ENCODE data around the gene ADAM8.

Gene ADAM8

DNA sequence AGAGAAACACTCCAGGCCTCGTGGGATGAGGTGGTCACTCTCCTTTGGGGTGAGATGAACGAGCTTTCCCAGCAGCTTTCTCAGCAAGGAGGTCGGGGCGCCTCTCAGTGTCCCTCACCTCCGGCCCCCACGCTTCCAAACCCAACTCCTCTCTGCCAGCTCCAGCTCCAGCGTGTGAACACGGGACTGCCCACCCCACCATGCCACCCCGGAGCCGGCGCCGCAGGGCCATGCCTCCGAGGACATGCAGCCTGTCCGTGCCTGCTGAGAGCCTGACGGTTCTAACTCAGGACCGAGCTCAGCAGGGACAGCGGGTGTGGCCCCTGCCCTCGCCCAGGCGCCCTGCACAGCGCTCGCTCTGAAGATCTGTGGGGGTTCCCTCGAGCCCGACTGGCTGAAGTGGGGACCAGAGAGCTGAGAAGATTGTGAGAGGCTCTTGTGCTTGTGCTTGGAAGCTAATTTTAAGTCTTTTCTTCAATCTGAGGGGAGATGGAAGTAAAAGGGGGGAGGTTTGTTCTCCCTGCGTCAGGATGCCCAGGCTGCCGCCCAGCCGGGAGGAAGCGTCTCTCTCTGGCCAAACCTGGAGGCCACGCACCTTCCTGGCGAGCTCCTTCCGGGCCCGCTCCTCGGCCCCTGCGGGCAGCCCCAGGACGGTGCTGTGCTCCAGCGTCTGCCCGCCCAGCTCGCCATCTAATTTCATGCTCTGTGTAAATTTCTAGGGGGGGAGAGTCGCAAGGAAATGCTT lies 5.1 kb upstream of the ADAM8 start:
- DNase-seq (ENCODE audit: low read depth), result no peak

GRCh38 chr10:133281084-133281483 lies 4.4 kb upstream of the ADAM8 start:
- no peak for DNase-seq (ENCODE audit: low read depth)

- DNase-seq (ENCODE audit: low read depth), result no peak
Observed at GRCh38 chr10:133280391-133281059, 3.9 kb upstream of the ADAM8 start.

DNA sequence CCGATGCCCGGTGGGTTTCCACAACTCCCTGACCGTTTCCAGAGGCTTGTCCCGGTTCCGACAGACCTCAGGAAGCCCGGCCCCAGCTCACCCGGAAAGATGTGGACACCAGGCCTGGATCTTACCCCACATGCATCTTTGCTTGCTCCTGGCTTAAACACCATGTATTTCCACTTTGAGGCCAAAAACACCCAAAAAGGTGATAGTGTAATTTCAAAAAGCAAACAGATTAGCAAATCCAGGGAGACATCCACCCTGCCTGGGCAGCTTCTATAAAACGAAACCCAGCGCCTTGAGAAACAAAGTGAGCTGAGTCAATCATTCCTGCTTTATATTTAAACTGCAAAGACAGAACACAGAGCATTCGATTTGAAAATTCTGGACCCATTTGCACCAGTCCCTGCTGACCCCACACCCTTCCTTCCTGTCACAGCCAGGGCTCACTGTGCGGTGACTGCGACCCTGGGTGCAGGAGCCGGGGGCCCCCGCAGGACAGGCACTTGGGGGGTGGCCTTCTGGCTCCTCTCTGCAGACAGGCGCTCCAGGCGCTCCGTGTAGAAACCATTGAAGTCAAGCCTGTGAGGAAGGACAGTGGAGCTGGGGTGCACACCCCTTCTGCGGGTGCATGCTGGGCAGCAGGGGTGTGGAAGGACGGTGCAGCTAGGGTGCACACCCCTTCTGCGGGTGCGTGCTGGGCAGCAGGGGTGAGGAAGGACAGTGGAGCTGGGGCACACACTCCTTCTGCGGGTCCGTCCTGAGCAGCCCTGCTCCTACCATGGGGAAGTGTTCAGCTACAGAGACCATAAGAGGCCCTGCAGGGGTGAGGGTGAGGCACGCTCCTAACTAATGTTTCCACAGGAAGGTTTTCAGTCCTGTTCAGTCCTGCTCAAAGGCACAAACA lies 2.9 kb upstream of the ADAM8 start:
- no peak for DNase-seq (ENCODE audit: low read depth)

GRCh38 chr10:133278577-133279265 lies 2.1 kb upstream of the ADAM8 start:
- DNase-seq (ENCODE audit: low read depth), result no peak

DNA sequence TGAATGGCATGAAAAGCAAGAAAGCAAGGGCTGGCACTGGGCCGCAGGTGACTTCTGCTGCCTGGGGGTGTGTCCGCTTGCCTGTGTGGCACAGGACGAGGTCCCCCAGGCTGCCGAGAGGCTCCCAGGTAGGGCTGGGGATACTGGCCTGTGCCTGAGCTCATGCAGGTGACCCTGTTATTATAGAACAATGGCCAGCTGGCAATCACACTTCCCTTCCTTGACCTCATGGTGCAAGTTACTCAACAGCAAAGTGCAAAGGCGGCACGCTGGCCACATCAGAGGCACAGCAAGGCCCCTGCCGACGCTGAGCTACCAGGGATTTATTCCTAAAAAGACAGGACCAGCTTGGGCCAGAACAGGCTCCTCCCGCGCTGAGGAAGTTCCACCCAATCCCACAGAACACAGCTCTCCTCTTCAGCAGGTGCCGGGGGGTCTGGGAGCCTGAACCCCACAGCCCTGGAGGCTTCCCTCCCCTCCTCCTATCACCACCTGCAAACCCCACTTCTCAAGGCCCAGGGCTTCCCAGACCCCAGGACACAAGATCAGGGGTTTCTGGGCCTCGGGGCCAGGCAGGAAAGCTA lies 1.4 kb upstream of the ADAM8 start:
- no peak for DNase-seq (ENCODE audit: low read depth)

DNA sequence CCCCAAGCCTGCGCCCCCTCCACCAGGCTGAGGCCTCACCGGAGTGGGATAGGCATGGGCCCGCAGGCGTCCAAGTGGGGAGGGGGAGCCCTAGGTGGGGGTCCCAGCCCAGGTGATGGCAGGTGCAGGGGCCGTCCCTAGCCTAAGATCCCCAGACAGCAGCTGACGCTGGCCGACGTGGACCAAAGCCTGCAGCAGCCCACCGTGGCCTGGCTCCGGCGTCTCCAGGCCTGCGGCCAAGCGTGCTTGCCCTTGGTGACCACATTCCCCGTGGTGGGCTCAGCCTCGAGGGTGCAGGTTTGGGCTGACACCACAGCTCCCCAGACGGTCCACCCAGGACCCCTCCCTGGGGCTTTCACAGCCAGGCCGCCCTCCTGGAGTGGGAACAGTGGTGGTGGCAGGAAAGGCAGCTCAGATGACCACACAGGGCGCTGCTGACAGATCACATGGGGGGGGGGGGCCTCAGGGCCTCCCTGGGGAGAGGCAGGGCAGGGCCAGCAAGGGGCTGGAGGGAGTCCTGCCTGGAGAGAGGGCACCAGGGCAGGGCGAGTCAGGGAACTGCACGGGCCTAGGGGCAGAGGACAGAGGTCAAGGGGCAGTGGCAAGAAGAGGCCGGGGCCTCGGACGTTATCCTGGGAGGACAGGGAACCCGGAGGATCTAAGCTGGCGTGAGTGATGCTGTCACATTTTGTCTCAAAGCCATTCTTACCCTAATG lies 767 bp upstream of the ADAM8 start:
- DNase-seq (ENCODE audit: low read depth), result no peak

GRCh38 chr10:133276100-133276434 lies 601 bp downstream of the ADAM8 start:
- DNase-seq (ENCODE audit: low read depth), result no peak

- no peak for DNase-seq (ENCODE audit: low read depth)
Observed at GRCh38 chr10:133275684-133276092, 980 bp downstream of the ADAM8 start.

DNA sequence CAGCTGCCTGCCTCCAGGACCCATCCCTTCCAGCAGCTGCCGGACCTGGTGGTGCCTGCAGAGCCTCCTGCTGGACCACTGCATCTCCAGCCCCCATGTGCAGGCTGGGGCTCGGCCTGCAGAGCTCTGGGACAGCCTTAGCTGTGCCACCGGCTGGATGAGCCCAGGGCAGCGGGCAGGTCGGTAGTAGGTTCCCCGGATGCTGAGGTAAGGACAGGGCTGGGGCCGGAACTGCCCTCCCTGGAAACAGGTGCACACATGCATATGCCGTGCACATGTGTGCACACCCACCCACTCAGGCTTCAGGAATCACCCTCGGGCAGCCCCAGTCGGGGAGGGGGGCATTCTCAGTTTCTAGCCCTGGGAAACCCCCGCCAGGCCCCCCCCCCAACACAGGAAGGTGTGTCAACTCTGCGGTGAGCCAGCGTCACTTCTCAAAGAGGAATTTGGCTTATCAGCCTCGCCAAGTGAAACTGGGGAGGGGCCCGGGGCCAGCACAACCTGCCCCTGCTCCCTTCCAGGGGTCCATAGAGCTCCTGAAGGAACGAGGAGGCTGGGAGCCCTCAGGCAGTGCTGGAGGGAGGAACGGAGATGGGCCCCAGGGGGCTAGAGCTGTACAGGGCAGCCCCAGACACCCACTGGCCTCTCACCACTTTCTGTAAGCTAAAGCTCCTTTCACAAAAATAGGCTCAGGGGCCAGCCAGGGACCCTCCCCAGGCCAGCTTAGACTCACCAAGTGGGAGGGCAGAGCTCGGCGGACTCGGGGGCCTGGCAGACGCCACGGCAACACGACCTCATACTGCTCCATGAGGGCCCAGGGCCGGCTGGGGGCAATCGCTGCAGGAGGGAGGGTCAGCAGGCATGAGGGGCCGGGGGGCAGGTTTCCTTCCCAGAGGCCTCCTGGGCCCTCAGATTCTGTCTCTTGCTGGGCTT lies 1.7 kb downstream of the ADAM8 start:
- no peak for DNase-seq (ENCODE audit: low read depth)

DNA sequence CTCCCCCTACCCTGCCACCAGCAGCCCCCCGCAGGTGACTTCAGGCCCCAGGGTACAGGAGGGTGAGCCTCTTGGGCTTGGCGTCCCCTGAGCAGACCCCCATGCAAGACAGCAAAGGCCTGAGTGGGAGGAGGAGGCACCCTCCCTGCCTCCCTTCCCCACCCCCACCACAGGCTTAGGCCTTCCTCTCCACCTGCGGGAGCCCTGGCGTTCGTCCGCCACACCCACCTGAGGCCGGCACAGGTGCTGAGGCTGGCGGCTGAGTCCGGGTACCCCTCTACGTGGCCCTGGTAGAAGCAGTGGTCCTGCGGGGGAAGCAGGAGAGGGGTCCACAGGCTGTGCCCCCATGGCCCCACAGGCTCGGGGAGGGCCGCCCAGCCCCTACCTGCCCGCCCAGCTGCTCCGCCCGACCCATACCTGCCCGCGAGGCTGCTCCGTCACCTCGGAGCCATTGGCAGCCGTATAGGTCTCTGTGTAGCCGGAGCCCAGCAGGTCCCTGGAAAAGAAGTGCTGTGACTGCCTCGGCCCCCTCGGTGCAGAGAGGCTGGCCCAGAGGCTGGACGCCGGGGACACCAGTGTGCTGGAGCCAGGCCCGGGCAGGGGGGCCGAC lies 3.0 kb downstream of the ADAM8 start:
- DNase-seq (ENCODE audit: low read depth), result no peak

- no peak for DNase-seq (ENCODE audit: low read depth)
Observed at GRCh38 chr10:133272964-133273420, 3.7 kb downstream of the ADAM8 start.

DNA sequence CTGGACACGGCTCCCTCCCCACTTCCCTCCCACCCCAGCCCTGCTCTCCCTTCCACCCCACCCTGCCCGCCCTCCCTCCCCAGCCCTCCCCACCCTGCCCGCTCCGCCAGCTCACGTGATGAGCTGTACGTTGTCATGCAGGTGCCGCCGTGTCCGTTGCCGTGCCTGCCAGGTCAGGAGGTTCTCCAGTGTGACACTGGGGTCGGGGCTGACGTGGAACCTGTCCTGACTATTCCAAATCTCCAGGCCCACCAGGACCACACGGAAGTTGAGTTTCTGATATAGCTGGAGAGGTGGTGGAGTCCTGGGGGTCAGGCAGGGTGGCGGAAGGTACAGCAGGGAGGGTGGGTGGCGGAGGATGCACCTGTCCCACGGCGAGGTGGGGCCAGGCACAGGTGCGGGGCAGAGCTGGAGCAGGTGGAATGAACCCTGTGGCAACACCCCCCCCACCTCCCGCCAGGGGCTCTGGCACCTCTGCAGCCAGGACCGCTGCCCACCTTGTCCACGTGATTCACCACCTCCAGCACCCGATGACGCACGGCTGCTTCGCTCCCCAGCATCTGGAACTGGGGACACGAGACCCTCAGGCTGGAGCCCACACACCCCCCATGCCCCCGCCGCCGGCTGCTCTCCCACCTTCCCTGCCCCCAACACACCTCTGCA lies 4.2 kb downstream of the ADAM8 start:
- no peak for DNase-seq (ENCODE audit: low read depth)

GRCh38 chr10:133271521-133272300 lies 5.0 kb downstream of the ADAM8 start:
- no peak for DNase-seq (ENCODE audit: low read depth)

- no peak for DNase-seq (ENCODE audit: low read depth)
Observed at GRCh38 chr10:133270773-133271297, 5.8 kb downstream of the ADAM8 start.

DNA sequence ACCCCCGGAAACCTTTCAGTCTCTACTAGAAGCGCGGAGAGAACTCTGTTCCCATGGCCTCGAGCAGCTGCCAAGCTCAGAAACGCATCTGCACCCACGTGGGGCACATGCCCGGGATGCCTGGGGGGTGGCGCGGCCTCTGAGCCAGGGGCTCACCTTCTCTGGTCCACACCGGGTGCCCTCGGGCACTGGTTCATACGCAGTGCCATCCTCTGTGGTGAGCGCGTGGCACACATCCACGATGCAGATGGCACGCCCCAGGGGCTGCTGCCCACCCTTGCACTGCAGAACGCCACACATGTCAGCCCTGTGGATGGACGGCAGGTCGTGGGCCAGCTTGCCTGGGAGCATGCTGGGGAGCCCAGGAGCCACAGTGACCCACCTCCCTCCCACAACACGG lies 6.5 kb downstream of the ADAM8 start:
- no peak for DNase-seq (ENCODE audit: low read depth)

DNA sequence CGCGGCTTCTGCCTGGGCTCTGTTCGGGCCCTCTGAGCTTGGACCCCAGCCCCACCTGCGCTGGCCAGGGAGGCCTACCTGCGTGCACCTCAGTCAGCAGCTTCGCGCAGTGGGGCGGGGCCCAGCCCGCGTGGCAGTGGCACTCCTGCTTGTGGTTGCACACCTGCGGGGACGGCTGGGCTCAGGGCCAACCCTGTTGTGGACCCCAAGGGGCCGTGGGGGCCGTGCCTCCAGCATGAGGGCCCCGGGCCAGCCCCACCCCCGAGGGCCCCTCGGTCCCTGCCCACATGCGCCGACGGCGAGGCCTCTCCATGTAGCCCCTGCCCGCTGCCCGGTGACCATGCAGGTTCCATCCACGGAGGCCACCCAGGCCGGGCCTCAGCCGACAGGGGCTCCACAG lies 7.3 kb downstream of the ADAM8 start:
- no peak for DNase-seq (ENCODE audit: low read depth)

DNA sequence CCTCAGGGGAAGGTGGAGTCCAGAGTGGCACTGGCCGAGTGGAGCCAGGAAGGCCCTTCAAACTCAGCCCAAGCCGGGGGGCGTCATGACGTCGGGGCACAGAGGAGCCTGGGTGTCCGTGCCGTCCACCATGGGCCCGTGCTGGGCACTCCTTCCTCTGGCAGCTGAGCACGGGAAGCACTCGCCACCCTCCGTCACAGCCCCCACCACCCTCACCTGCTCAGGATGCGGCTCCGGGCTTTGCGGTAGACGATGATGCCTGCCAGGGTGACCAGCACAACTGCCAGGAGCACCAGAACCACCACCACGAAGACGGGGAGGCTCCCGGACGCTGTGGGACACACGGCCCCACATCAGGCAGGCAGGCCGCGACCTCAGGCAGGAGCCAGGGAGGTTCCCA lies 8.1 kb downstream of the ADAM8 start:
- no peak for DNase-seq (ENCODE audit: low read depth)

Measured in HS-5 (cell line).